ENCODE measurements around the gene RASA2. TPM values are rescaled to one million over a fixed set of nuclear protein-coding genes. Genes with fewer than 3 reads are reported as not detected.

The RASA2 gene
- total and polyA plus RNA-seq, 10 of the 15 experiments (the other 5 are each of a cell fraction or from before 2014, with no cell fraction given), result 1.9 to 9.4 (median 7.2) TPM

DNA sequence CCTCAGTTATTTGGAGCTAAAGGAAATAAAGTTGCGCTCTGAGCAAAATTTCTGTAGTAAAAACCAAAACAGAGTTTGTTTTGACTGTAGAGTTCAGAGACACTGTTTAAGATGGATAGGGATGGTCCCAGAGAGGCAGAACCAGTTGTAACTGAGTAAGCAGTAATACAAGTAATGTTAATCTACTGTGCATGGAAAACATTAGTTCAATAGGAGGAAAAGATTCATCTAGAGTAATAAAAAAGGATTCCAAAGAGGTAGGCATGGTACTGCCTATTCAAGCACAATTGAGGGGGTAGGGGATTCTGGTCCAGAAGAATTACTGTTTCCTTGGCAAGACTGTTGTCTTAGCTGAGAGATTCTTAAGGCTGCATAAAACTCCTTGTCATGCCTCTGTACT lies 77.4 kb downstream of the RASA2 start:
- in situ Hi-C loops (cut with MboI), result loop anchor here (5.0 kb wide), 1 partner anchor 257 kb away; no protein-coding TSS in a partner anchor
- CTCF ChIA-PET, result interaction anchor here (12.9 kb wide), 1 partner anchor 107 kb away, joined by 306 read pairs; no protein-coding TSS in a partner anchor

GRCh38 chr3:141570068-141570467 lies 83.2 kb downstream of the RASA2 start:
- no peak for FAIRE-seq
- CTCF ChIA-PET, result interaction anchor here (1.2 to 2.2 kb wide), 4 partner anchors 9 to 98 kb away, joined by 3 to 11 read pairs (median 6); no protein-coding TSS in a partner anchor
- POLR2A ChIA-PET, result interaction anchor here (0.6 kb wide), 2 partner anchors 382 to 859 kb away, joined by 3 to 7 read pairs; no protein-coding TSS in a partner anchor
- no TSS peak for BruUV-seq (replicated peaks)
- intact Hi-C loops (cut with micrococcal nuclease; ENCODE audit: unreplicated experiment), result loop anchor here (10.0 kb wide), 1 partner anchor 345 kb away; no protein-coding TSS in a partner anchor
- ATAC-seq, result no peak
- no peak overlapping the region for H3K4me3 ChIP-seq
- H2AFZ ChIP-seq (ENCODE audit: control insufficient read depth, low read depth, low read length), result no peak overlapping the region
- SMC1A ChIA-PET (ENCODE audit: uncharacterized antibody, unreplicated experiment), result interaction anchor here (0.8 to 1.4 kb wide), 2 partner anchors 10 to 110 kb away, joined by 4 to 5 read pairs; no protein-coding TSS in a partner anchor
- no peak overlapping the region for H3K27ac ChIP-seq (ENCODE audit: control insufficient read depth, insufficient read depth)
- no peaks in the 10 kb centered on the region for H3K4me1 ChIP-seq (ENCODE audit: control insufficient read depth, insufficient read depth, low read length)
- H4K20me1 ChIP-seq (ENCODE audit: control insufficient read depth, insufficient read depth), result no peaks in the 10 kb centered on the region
- no peaks in the 10 kb centered on the region for H3K79me2 ChIP-seq (ENCODE audit: control insufficient read depth, insufficient read depth, low read length)
- H3K36me3 ChIP-seq (ENCODE audit: control insufficient read depth in 2 of 2, insufficient read depth in 2 of 2, low read length in 1 of 2), result peaks cover 0 to 3% of the 10 kb centered on the region in 2 experiments; a peak in 2 of 4 replicates
- H3K27me3 ChIP-seq (replicated peaks in 1 of 2; ENCODE audit: control insufficient read depth in 2 of 2, insufficient read depth in 2 of 2, low read length in 1 of 2), result no peaks in the 10 kb centered on the region
- WGBS (ENCODE audit: insufficient coverage, insufficient replicate concordance, low lambda C conversion rate, missing lambda C conversion rate), result 96% methylated on average over 6 of the region's 6 CpGs
- no peak overlapping the region for H3K9ac ChIP-seq (ENCODE audit: control insufficient read depth, insufficient read depth, low read length)
- RAD21 ChIA-PET (ENCODE audit: unreplicated experiment), result no interaction called here
- in situ Hi-C loops (cut with MboI), result no loop called here
- H3K4me2 ChIP-seq (ENCODE audit: control insufficient read depth, insufficient read depth), result no peak overlapping the region
- DNase-seq (ENCODE audit: low read depth, low spot score), result no peak
- H3K9me3 ChIP-seq (replicated peaks; ENCODE audit: control insufficient read depth, insufficient read depth, low read length), result no peaks in the 10 kb centered on the region
- TF ChIP-seq JUNB (IDR thresholded peaks at IDR 0.05) (no peak), ZZZ3 (IDR thresholded peaks at IDR 0.05; ENCODE audit: control insufficient read depth, insufficient read length, low read depth) (no peak), BHLHE40 (IDR thresholded peaks at IDR 0.05; ENCODE audit: borderline replicate concordance in 1 of 2, low read depth in 2 of 2, low read length in 1 of 2) (no peak), EP300 (IDR thresholded peaks at IDR 0.05; ENCODE audit: borderline replicate concordance in 1 of 2, control insufficient read depth in 1 of 2, low read depth in 2 of 2, low read length in 2 of 2) (no peak), POU2F2 (IDR thresholded peaks at IDR 0.05; ENCODE audit: borderline replicate concordance, low read depth, low read length) (no peak), ETV6 (conservative IDR thresholded peaks at IDR 0.05 in 1 of 2, IDR thresholded peaks at IDR 0.05 in 1 of 2; ENCODE audit: borderline replicate concordance in 1 of 2, low read depth in 1 of 2) (no peak), BACH1 (IDR thresholded peaks at IDR 0.05; ENCODE audit: borderline replicate concordance) (no peak), TCF12 (IDR thresholded peaks at IDR 0.05; ENCODE audit: low read depth, low read length) (no peak), SUPT20H (IDR thresholded peaks at IDR 0.05; ENCODE audit: borderline replicate concordance, control insufficient read depth, low read depth, low read length) (no peak)
- TF ChIP-seq, protein P1, sequence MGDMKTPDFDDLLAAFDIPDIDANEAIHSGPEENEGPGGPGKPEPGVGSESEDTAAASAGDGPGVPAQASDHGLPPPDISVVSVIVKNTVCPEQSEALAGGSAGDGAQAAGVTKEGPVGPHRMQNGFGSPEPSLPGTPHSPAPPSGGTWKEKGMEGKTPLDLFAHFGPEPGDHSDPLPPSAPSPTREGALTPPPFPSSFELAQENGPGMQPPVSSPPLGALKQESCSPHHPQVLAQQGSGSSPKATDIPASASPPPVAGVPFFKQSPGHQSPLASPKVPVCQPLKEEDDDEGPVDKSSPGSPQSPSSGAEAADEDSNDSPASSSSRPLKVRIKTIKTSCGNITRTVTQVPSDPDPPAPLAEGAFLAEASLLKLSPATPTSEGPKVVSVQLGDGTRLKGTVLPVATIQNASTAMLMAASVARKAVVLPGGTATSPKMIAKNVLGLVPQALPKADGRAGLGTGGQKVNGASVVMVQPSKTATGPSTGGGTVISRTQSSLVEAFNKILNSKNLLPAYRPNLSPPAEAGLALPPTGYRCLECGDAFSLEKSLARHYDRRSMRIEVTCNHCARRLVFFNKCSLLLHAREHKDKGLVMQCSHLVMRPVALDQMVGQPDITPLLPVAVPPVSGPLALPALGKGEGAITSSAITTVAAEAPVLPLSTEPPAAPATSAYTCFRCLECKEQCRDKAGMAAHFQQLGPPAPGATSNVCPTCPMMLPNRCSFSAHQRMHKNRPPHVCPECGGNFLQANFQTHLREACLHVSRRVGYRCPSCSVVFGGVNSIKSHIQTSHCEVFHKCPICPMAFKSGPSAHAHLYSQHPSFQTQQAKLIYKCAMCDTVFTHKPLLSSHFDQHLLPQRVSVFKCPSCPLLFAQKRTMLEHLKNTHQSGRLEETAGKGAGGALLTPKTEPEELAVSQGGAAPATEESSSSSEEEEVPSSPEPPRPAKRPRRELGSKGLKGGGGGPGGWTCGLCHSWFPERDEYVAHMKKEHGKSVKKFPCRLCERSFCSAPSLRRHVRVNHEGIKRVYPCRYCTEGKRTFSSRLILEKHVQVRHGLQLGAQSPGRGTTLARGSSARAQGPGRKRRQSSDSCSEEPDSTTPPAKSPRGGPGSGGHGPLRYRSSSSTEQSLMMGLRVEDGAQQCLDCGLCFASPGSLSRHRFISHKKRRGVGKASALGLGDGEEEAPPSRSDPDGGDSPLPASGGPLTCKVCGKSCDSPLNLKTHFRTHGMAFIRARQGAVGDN (IDR thresholded peaks at IDR 0.05), result no peak

More for the DNA sequence above, 77.4 kb downstream of the RASA2 start:
- WGBS (ENCODE audit: insufficient coverage, insufficient replicate concordance, low lambda C conversion rate, missing lambda C conversion rate), result 94% methylated on average over 1 of the region's 1 CpG
- no peaks in the 10 kb centered on the region for H4K20me1 ChIP-seq (ENCODE audit: control insufficient read depth, insufficient read depth)
- BruUV-seq (replicated peaks), result no TSS peak
- ChIA-PET POLR2A (no interaction called here), SMC1A (ENCODE audit: uncharacterized antibody, unreplicated experiment) (interaction anchor here (5.7 kb wide), 1 partner anchor 105 kb away, joined by 103 read pairs; no protein-coding TSS in a partner anchor), RAD21 (ENCODE audit: unreplicated experiment) (no interaction called here)
- DNase-seq (ENCODE audit: low read depth, low spot score) (no peak), FAIRE-seq (no peak), ATAC-seq (no peak)
- no peaks in the 10 kb centered on the region for H3K79me2 ChIP-seq (ENCODE audit: control insufficient read depth, insufficient read depth, low read length)
- H3K36me3 ChIP-seq (ENCODE audit: control insufficient read depth in 2 of 2, insufficient read depth in 2 of 2, low read length in 1 of 2), result 0 out of 4 replicates have a peak, but pooled peaks cover 0 to 3% of the 10 kb centered on the region in 2 experiments
- no peak overlapping the region for H2AFZ ChIP-seq (ENCODE audit: control insufficient read depth, low read depth, low read length)
- intact Hi-C loops (cut with micrococcal nuclease; ENCODE audit: unreplicated experiment), result no loop called here
- no peaks in the 10 kb centered on the region for H3K27me3 ChIP-seq (replicated peaks in 1 of 2; ENCODE audit: control insufficient read depth in 2 of 2, insufficient read depth in 2 of 2, low read length in 1 of 2)
- H3K9ac ChIP-seq (ENCODE audit: control insufficient read depth, insufficient read depth, low read length), result no peak overlapping the region
- H3K4me2 ChIP-seq (ENCODE audit: control insufficient read depth, insufficient read depth), result no peak overlapping the region
- no peak overlapping the region for H3K27ac ChIP-seq (ENCODE audit: control insufficient read depth, insufficient read depth)
- TF ChIP-seq NRF1 (conservative IDR thresholded peaks at IDR 0.05; ENCODE audit: low read depth, low read length) (no peak), MEF2A (IDR thresholded peaks at IDR 0.05; ENCODE audit: insufficient read depth, low read depth, low read length) (no peak), YY1 (IDR thresholded peaks at IDR 0.05; ENCODE audit: low read depth, low read length) (no peak), IRF4 (IDR thresholded peaks at IDR 0.05; ENCODE audit: low read depth, low read length) (no peak), RAD21 (IDR thresholded peaks at IDR 0.05; ENCODE audit: insufficient read depth, low read depth, low read length) (no peak)
- H3K4me3 ChIP-seq, result no peak overlapping the region
- no peaks in the 10 kb centered on the region for H3K9me3 ChIP-seq (replicated peaks; ENCODE audit: control insufficient read depth, insufficient read depth, low read length)
- H3K4me1 ChIP-seq (ENCODE audit: control insufficient read depth, insufficient read depth, low read length), result no peaks in the 10 kb centered on the region

Measured in GM12878 (cell line).